ENCODE data around the gene FCGR3B.
A peak's percentile ranks its signal among the peaks of the same experiment; 100 is the strongest.
"Not testable (repeated sequence)": the region's sequence is repeated elsewhere in the genome, so short reads cannot be mapped to it uniquely, and the experiment has no call there.

FCGR3B gene

DNA sequence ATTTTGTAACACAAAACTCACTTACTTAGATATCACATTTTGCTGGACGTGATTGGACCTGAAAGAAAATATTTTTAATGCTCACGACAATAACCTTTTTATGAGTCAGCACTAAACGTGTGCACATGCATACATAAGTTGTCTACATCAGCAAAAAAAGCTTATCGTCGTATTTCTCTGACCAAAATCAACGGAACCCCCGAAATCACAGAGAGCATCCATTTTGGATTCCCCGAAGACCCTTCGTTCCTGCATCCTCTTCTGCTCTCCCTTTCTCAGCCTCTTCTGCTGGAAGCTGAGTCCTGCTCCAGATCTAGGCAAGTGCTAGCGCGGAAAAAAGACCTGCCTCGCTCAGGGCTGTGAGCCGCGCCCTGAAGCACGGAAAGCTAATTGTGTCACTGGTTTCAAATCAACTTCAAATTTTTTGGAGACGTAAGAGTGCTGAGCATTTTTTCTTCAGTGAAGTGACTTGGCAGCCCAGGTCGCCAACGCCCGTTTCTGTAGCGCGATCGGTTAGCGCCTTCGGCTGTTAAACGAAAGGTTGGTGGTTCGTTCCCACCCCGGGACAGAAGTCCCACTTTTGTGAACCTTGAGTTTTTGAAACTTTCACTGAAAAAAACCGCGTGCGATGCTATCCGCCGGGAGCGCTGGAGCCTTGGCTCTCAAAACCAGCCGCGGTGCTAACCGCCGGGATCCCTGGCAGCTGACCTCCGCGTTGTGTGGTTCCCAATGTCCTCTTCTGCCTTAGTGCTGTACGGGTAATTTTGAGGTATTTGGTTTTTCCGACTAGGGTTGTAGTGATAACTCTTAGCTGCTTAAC, 9.6 kb downstream of the FCGR3B start:
- CTCF ChIA-PET, result interaction anchor here (0.6 to 0.7 kb wide), 2 partner anchors 66 to 117 kb away, joined by 3 read pairs; no protein-coding TSS in a partner anchor
- not testable (repeated sequence) for H3K27ac ChIP-seq (ENCODE audit: extremely low read depth, low read depth, low read length)
- peak; percentile 56 for TF ChIP-seq KLF1 (tag by site-specific recombination; IDR thresholded peaks at IDR 0.05)
- 0 out of 2 replicates have a peak, but pooled peaks have one; percentile 24 for TF ChIP-seq ZNF10 (tag by site-specific recombination; IDR thresholded peaks at IDR 0.05)
- peak; percentile 73 for TF ChIP-seq ZNF561 (tag by site-specific recombination; IDR thresholded peaks at IDR 0.05; ENCODE audit: borderline replicate concordance)
- TF ChIP-seq, protein P1, sequence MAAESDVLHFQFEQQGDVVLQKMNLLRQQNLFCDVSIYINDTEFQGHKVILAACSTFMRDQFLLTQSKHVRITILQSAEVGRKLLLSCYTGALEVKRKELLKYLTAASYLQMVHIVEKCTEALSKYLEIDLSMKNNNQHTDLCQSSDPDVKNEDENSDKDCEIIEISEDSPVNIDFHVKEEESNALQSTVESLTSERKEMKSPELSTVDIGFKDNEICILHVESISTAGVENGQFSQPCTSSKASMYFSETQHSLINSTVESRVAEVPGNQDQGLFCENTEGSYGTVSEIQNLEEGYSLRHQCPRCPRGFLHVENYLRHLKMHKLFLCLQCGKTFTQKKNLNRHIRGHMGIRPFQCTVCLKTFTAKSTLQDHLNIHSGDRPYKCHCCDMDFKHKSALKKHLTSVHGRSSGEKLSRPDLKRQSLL (tag by site-specific recombination; IDR thresholded peaks at IDR 0.05), result peak; percentile 66; the same call in 1 of the 2 replicates
- peak; percentile 71; the same call in 1 of the 2 replicates for TF ChIP-seq ZNF24 (tag by site-specific recombination; IDR thresholded peaks at IDR 0.05)
- TF ChIP-seq ZNF184 (tag by site-specific recombination; IDR thresholded peaks at IDR 0.05), result peak; percentile 52; the same call in 1 of the 2 replicates
- 0 out of 2 replicates have a peak, but pooled peaks have one; percentile 35 for TF ChIP-seq ZNF324 (tag by site-specific recombination; IDR thresholded peaks at IDR 0.05)
- TF ChIP-seq ZEB2 (tag by site-specific recombination; IDR thresholded peaks at IDR 0.05), result peak; percentile 76
- peak; percentile 61 for TF ChIP-seq ZXDB (tag by site-specific recombination; IDR thresholded peaks at IDR 0.05)
- TF ChIP-seq, protein P2, sequence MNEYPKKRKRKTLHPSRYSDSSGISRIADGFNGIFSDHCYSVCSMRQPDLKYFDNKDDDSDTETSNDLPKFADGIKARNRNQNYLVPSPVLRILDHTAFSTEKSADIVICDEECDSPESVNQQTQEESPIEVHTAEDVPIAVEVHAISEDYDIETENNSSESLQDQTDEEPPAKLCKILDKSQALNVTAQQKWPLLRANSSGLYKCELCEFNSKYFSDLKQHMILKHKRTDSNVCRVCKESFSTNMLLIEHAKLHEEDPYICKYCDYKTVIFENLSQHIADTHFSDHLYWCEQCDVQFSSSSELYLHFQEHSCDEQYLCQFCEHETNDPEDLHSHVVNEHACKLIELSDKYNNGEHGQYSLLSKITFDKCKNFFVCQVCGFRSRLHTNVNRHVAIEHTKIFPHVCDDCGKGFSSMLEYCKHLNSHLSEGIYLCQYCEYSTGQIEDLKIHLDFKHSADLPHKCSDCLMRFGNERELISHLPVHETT (tag by site-specific recombination; IDR thresholded peaks at IDR 0.05), result 0 out of 2 replicates have a peak, but pooled peaks have one; percentile 20
- TF ChIP-seq SP7 (tag by site-specific recombination; IDR thresholded peaks at IDR 0.05), result peak; percentile 70
- TF ChIP-seq ZSCAN30 (tag by site-specific recombination; IDR thresholded peaks at IDR 0.05), result peak; percentile 61
- peak; percentile 79 for TF ChIP-seq ZNF629 (tag by site-specific recombination; IDR thresholded peaks at IDR 0.05)
- TF ChIP-seq IKZF3 (tag by site-specific recombination; IDR thresholded peaks at IDR 0.05), result 0 out of 2 replicates have a peak, but pooled peaks have one; percentile 18
- peak; percentile 62; the same call in 1 of the 2 replicates for TF ChIP-seq MZF1 (tag by site-specific recombination; IDR thresholded peaks at IDR 0.05; ENCODE audit: borderline replicate concordance)
- TF ChIP-seq PRDM1 (tag by site-specific recombination; IDR thresholded peaks at IDR 0.05), result 0 out of 2 replicates have a peak, but pooled peaks have one; percentile 22
- TF ChIP-seq, protein P3, sequence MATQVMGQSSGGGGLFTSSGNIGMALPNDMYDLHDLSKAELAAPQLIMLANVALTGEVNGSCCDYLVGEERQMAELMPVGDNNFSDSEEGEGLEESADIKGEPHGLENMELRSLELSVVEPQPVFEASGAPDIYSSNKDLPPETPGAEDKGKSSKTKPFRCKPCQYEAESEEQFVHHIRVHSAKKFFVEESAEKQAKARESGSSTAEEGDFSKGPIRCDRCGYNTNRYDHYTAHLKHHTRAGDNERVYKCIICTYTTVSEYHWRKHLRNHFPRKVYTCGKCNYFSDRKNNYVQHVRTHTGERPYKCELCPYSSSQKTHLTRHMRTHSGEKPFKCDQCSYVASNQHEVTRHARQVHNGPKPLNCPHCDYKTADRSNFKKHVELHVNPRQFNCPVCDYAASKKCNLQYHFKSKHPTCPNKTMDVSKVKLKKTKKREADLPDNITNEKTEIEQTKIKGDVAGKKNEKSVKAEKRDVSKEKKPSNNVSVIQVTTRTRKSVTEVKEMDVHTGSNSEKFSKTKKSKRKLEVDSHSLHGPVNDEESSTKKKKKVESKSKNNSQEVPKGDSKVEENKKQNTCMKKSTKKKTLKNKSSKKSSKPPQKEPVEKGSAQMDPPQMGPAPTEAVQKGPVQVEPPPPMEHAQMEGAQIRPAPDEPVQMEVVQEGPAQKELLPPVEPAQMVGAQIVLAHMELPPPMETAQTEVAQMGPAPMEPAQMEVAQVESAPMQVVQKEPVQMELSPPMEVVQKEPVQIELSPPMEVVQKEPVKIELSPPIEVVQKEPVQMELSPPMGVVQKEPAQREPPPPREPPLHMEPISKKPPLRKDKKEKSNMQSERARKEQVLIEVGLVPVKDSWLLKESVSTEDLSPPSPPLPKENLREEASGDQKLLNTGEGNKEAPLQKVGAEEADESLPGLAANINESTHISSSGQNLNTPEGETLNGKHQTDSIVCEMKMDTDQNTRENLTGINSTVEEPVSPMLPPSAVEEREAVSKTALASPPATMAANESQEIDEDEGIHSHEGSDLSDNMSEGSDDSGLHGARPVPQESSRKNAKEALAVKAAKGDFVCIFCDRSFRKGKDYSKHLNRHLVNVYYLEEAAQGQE (tag by site-specific recombination; IDR thresholded peaks at IDR 0.05), result peak; percentile 29; the same call in 1 of the 2 replicates
- peak; percentile 89 for TF ChIP-seq ZBTB8A (tag by site-specific recombination; IDR thresholded peaks at IDR 0.05)
- TF ChIP-seq, protein P4, sequence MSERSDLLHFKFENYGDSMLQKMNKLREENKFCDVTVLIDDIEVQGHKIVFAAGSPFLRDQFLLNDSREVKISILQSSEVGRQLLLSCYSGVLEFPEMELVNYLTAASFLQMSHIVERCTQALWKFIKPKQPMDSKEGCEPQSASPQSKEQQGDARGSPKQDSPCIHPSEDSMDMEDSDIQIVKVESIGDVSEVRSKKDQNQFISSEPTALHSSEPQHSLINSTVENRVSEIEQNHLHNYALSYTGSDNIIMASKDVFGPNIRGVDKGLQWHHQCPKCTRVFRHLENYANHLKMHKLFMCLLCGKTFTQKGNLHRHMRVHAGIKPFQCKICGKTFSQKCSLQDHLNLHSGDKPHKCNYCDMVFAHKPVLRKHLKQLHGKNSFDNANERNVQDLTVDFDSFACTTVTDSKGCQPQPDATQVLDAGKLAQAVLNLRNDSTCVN (tag by site-specific recombination; optimal IDR thresholded peaks at IDR 0.05), result peak; percentile 43
- 0 out of 2 replicates have a peak, but pooled peaks have one; percentile 68 for TF ChIP-seq ZFP37 (tag by site-specific recombination; IDR thresholded peaks at IDR 0.05)
- TF ChIP-seq, protein P5, sequence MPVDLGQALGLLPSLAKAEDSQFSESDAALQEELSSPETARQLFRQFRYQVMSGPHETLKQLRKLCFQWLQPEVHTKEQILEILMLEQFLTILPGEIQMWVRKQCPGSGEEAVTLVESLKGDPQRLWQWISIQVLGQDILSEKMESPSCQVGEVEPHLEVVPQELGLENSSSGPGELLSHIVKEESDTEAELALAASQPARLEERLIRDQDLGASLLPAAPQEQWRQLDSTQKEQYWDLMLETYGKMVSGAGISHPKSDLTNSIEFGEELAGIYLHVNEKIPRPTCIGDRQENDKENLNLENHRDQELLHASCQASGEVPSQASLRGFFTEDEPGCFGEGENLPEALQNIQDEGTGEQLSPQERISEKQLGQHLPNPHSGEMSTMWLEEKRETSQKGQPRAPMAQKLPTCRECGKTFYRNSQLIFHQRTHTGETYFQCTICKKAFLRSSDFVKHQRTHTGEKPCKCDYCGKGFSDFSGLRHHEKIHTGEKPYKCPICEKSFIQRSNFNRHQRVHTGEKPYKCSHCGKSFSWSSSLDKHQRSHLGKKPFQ (tag by site-specific recombination; IDR thresholded peaks at IDR 0.05), result 0 out of 2 replicates have a peak, but pooled peaks have one; percentile 24
- peak; percentile 42 for TF ChIP-seq ZNF335 (tag by site-specific recombination; conservative IDR thresholded peaks at IDR 0.05)
- peak; percentile 96 for TF ChIP-seq ZNF660 (tag by site-specific recombination; IDR thresholded peaks at IDR 0.05)
- 0 out of 2 replicates have a peak, but pooled peaks have one; percentile 32 for TF ChIP-seq ZNF76 (tag by site-specific recombination; IDR thresholded peaks at IDR 0.05; ENCODE audit: borderline replicate concordance, low read depth)
- TF ChIP-seq KLF8 (tag by site-specific recombination; IDR thresholded peaks at IDR 0.05), result peak; percentile 48; the same call in 1 of the 2 replicates
- TF ChIP-seq ZNF501 (tag by site-specific recombination; IDR thresholded peaks at IDR 0.05), result peak; percentile 85
- TF ChIP-seq ZFP69B (tag by site-specific recombination; IDR thresholded peaks at IDR 0.05), result peak; percentile 32; the same call in 1 of the 2 replicates
- TF ChIP-seq KLF10 (tag by site-specific recombination; IDR thresholded peaks at IDR 0.05), result peak; percentile 56; the same call in 1 of the 2 replicates
- TF ChIP-seq SP3 (tag by site-specific recombination; IDR thresholded peaks at IDR 0.05), result 0 out of 2 replicates have a peak, but pooled peaks have one; percentile 26

More for the DNA sequence above, 9.6 kb downstream of the FCGR3B start:
- H3K4me1 ChIP-seq (ENCODE audit: control insufficient read depth, insufficient read depth, low read length); H3K36me3 ChIP-seq (ENCODE audit: control insufficient read depth in 2 of 2, insufficient read depth in 1 of 2, low read length in 2 of 2); POLR2A ChIA-PET; H3K9me3 ChIP-seq (ENCODE audit: control insufficient read depth, insufficient read depth, low read depth, low read length): not testable (repeated sequence)
- peak overlapping the region; percentile 50 for H3K4me3 ChIP-seq (ENCODE audit: low read depth, low read length)
